Measurements from ENCODE around the gene TSPAN14. TPM values are rescaled to one million over a fixed set of nuclear protein-coding genes. Genes with fewer than 3 reads are reported as not detected.

The TSPAN14 gene
- polyA plus RNA-seq, 3 donors, result 123 to 160 (median 146) TPM

- H3K27me3 Mint-ChIP-seq (ENCODE audit: low read depth in 3 of 3), result peaks cover 0 to 2% (median 0%) of the 10 kb centered on the region in 3 donors
- Histone ChIP-seq H2AFZ (ENCODE audit: insufficient read depth, low read depth, low read length, poor library complexity, severe bottlenecking) (no peak overlapping the region), H4K20me1 (ENCODE audit: insufficient read depth, low read length) (peaks cover 72% of the 10 kb centered on the region), H3K36me3 (replicated peaks in 1 of 2; ENCODE audit: control insufficient read depth in 1 of 2, insufficient read depth in 2 of 2, low read length in 2 of 2) (peaks cover 18 to 37% of the 10 kb centered on the region in 2 donors), H3K4me3 (replicated peaks in 1 of 3; ENCODE audit: low read depth in 2 of 3, low read length in 3 of 3) (peak overlapping the region in 1 of 3 experiments; percentile 55), H3K4me1 (ENCODE audit: control insufficient read depth in 1 of 2, insufficient read depth in 2 of 2, low read length in 2 of 2) (peaks cover 99 to 100% of the 10 kb centered on the region in 2 donors), H3K27ac (ENCODE audit: low read depth in 1 of 2, low read length in 2 of 2) (peak overlapping the region; percentile 72 to 90), H3K27me3 (ENCODE audit: control insufficient read depth in 2 of 2, insufficient read depth in 2 of 2, low read length in 2 of 2) (no peaks in the 10 kb centered on the region), H3K79me2 (ENCODE audit: insufficient read depth, low read length) (peaks cover 100% of the 10 kb centered on the region), H3K4me2 (replicated peaks; ENCODE audit: extremely low read depth, low read length, poor library complexity, severe bottlenecking) (peak overlapping the region; percentile 57), H3K9ac (ENCODE audit: insufficient read depth, low read length, poor library complexity, severe bottlenecking) (no peak overlapping the region), H3K9me3 (replicated peaks in 1 of 2; ENCODE audit: control insufficient read depth in 1 of 2, insufficient read depth in 1 of 2, low read length in 2 of 2) (no peaks in the 10 kb centered on the region)
- intact Hi-C loops (cut with micrococcal nuclease), result no loop called here
- TF ChIP-seq CTCF (IDR thresholded peaks at IDR 0.05), result no peak
- H3K4me1 Mint-ChIP-seq, result peaks cover 99% of the 10 kb centered on the region
- peak; percentile 58 to 89 (median 86) for DNase-seq
- peaks cover 63 to 70% of the 10 kb centered on the region in 2 donors for H3K36me3 Mint-ChIP-seq
- peak overlapping the region in 1 of 2 donors; percentile 59 for H3K4me3 Mint-ChIP-seq
- WGBS (ENCODE audit: insufficient coverage), result 9% methylated on average over 4 of the region's 7 CpGs
- peak overlapping the region; percentile 80 to 97 (median 90) for H3K27ac Mint-ChIP-seq
- H3K9me3 Mint-ChIP-seq, result peaks cover 0 to 12% (median 0%) of the 10 kb centered on the region in 7 donors
Measured at GRCh38 chr10:80491251-80492102, 37.4 kb downstream of the TSPAN14 start.

- peak overlapping the region in 1 of 3 experiments; percentile 48 for H3K4me3 ChIP-seq (replicated peaks in 1 of 3; ENCODE audit: low read depth in 2 of 3, low read length in 3 of 3)
- Mint-ChIP-seq H3K36me3 (peaks cover 70 to 78% of the 10 kb centered on the region in 2 donors), H3K4me3 (peak overlapping the region in 1 of 2 donors; percentile 13), H3K27me3 (ENCODE audit: low read depth in 3 of 3) (peaks cover 0 to 2% (median 0%) of the 10 kb centered on the region in 3 donors), H3K27ac (peak overlapping the region; percentile 81 to 97 (median 89)), H3K4me1 (peaks cover 99% of the 10 kb centered on the region), H3K9me3 (peaks cover 0 to 12% (median 0%) of the 10 kb centered on the region in 7 donors)
- peak overlapping the region; percentile 54 for H3K4me2 ChIP-seq (replicated peaks; ENCODE audit: extremely low read depth, low read length, poor library complexity, severe bottlenecking)
- no peak for TF ChIP-seq CTCF (IDR thresholded peaks at IDR 0.05)
- H3K36me3 ChIP-seq (replicated peaks in 1 of 2; ENCODE audit: control insufficient read depth in 1 of 2, insufficient read depth in 2 of 2, low read length in 2 of 2), result peaks cover 18 to 37% of the 10 kb centered on the region in 2 donors
- no peak for DNase-seq
- H3K9ac ChIP-seq (ENCODE audit: insufficient read depth, low read length, poor library complexity, severe bottlenecking), result no peak overlapping the region
- no peaks in the 10 kb centered on the region for H3K9me3 ChIP-seq (replicated peaks in 1 of 2; ENCODE audit: control insufficient read depth in 1 of 2, insufficient read depth in 1 of 2, low read length in 2 of 2)
- peaks cover 96 to 100% of the 10 kb centered on the region in 2 donors for H3K4me1 ChIP-seq (ENCODE audit: control insufficient read depth in 1 of 2, insufficient read depth in 2 of 2, low read length in 2 of 2)
- peak overlapping the region; percentile 67 to 72 for H3K27ac ChIP-seq (ENCODE audit: low read depth in 1 of 2, low read length in 2 of 2)
- peaks cover 63% of the 10 kb centered on the region for H4K20me1 ChIP-seq (ENCODE audit: insufficient read depth, low read length)
- no peak overlapping the region for H2AFZ ChIP-seq (ENCODE audit: insufficient read depth, low read depth, low read length, poor library complexity, severe bottlenecking)
- WGBS (ENCODE audit: insufficient coverage), result 100% methylated on average over 1 of the region's 6 CpGs
- H3K79me2 ChIP-seq (ENCODE audit: insufficient read depth, low read length), result peaks cover 100% of the 10 kb centered on the region
- H3K27me3 ChIP-seq (ENCODE audit: control insufficient read depth in 2 of 2, insufficient read depth in 2 of 2, low read length in 2 of 2), result no peaks in the 10 kb centered on the region
- intact Hi-C loops (cut with micrococcal nuclease), result no loop called here
Measured at GRCh38 chr10:80492848-80493521, 38.9 kb downstream of the TSPAN14 start.

All from CD14-positive monocyte (primary cell).